Eye (tissue), 1 donor: ENCODE measurements around the gene TMCC3.
"Not testable (repeated sequence)": the region's sequence is repeated elsewhere in the genome, so short reads cannot be mapped to it uniquely, and the experiment has no call there.

Source experiments
- DNase-seq: peaks from one replicate; pipeline ENCODE4 v3.0.0-alpha.2; 2015

Gene TMCC3

GRCh38 chr12:94563286-94563685 lies 87.1 kb downstream of the TMCC3 start:
- DNase-seq: peak; percentile 64

- peak; percentile 78 for DNase-seq
Measured at GRCh38 chr12:94561943-94562411, 88.4 kb downstream of the TMCC3 start.

- peak; percentile 26 for DNase-seq
Measured at GRCh38 chr12:94560431-94561221, 89.7 kb downstream of the TMCC3 start.

- no peak for DNase-seq
Measured at GRCh38 chr12:94558612-94559011, 91.7 kb downstream of the TMCC3 start.

- no peak for DNase-seq
Measured at GRCh38 chr12:94557746-94558295, 92.5 kb downstream of the TMCC3 start.

- no peak for DNase-seq
Measured at GRCh38 chr12:94555687-94556086, 94.7 kb downstream of the TMCC3 start.

GRCh38 chr12:94553875-94554274 lies 96.5 kb downstream of the TMCC3 start:
- no peak for DNase-seq

GRCh38 chr12:94553130-94553519 lies 97.2 kb downstream of the TMCC3 start:
- no peak for DNase-seq

- no peak for DNase-seq
Measured at GRCh38 chr12:94551810-94552209, 98.5 kb downstream of the TMCC3 start.

GRCh38 chr12:94550964-94551363 lies 99.4 kb downstream of the TMCC3 start:
- DNase-seq: no peak

- DNase-seq: not testable (repeated sequence)
Measured at GRCh38 chr12:94548833-94549232, 101.5 kb downstream of the TMCC3 start.

GRCh38 chr12:94545935-94546771 lies 104.2 kb downstream of the TMCC3 start:
- DNase-seq: peak; percentile 84

- DNase-seq: no peak
Measured at GRCh38 chr12:94544355-94544754, 106.0 kb downstream of the TMCC3 start.

- DNase-seq: no peak
Measured at GRCh38 chr12:94538318-94538717, 112.0 kb downstream of the TMCC3 start.

- peak; percentile 11 for DNase-seq
Measured at GRCh38 chr12:94536040-94536965, 114.1 kb downstream of the TMCC3 start.

- peak; percentile 83 for DNase-seq
Measured at GRCh38 chr12:94535510-94535921, 114.8 kb downstream of the TMCC3 start.

GRCh38 chr12:94534774-94535509 lies 115.4 kb downstream of the TMCC3 start:
- DNase-seq: peak; percentile 95

GRCh38 chr12:94534278-94534677 lies 116.1 kb downstream of the TMCC3 start:
- DNase-seq: no peak

- peak; percentile 95 for DNase-seq
Measured at GRCh38 chr12:94532490-94533422, 117.6 kb downstream of the TMCC3 start.

GRCh38 chr12:94531196-94531720 lies 119.1 kb downstream of the TMCC3 start:
- DNase-seq: no peak
